ENCODE measurements around the gene GRID1. TPM values are rescaled to one million over a fixed set of nuclear protein-coding genes. Genes with fewer than 3 reads are reported as not detected.

Gene GRID1
- total and polyA plus RNA-seq, 10 of the 15 experiments (the other 5 are each of a cell fraction or from before 2014, with no cell fraction given) = 0.04 to 0.62 (median 0.08) TPM; not detected in 5

DNA sequence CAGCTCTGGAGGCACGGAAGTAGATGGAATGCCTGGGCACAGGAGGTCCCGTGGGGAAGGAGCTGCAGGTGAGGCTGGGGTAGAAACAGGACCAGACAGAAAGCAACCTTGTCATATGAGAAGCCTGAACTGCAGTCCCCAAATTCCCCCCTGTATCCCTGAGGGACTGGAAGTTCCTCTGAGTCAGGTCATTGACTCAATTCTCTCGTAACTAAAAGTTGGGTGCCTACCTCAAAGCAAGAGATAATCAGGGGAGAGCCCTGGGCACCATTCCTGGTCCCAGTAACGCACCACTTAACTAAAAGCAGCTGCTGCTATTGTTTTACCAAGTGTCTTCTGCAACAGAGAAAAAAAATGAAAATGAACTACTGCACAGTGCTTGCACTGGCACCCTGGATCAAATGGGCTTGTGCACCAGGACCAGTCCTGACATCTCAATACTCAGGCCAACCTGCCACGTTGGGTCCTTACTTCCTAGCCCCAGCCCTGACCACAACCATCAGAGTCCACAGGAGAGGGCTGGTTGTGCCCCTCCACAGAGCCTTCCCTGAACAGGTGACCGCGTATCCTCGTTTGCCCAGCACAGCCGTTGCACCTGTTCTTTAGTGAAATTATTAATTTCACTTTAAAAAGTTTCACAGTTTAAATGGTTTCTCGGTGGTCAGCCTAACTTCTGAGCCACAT is 79.3 kb downstream of the GRID1 start (continued):
- no peak for TF ChIP-seq SIX5 (IDR thresholded peaks at IDR 0.05; ENCODE audit: low read depth, low read length, severe bottlenecking)

GRCh38 chr10:86286236-86287109 is 80.1 kb downstream of the GRID1 start:
- intact Hi-C loops (cut with micrococcal nuclease; ENCODE audit: unreplicated experiment) (no loop called here), in situ Hi-C loops (cut with MboI) (no loop called here)
- no peak for TF ChIP-seq EZH2 (IDR thresholded peaks at IDR 0.05; ENCODE audit: borderline replicate concordance, control insufficient read depth, low read depth, low read length)
- TF ChIP-seq SIX5 (IDR thresholded peaks at IDR 0.05; ENCODE audit: low read depth, low read length, severe bottlenecking) = no peak
- no peak for TF ChIP-seq TBL1XR1 (IDR thresholded peaks at IDR 0.05; ENCODE audit: low read depth, low read length)
- TF ChIP-seq, protein P1, sequence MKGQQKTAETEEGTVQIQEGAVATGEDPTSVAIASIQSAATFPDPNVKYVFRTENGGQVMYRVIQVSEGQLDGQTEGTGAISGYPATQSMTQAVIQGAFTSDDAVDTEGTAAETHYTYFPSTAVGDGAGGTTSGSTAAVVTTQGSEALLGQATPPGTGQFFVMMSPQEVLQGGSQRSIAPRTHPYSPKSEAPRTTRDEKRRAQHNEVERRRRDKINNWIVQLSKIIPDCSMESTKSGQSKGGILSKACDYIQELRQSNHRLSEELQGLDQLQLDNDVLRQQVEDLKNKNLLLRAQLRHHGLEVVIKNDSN (IDR thresholded peaks at IDR 0.05; ENCODE audit: borderline replicate concordance, extremely low read length, insufficient read depth, low read depth, low read length) = peak; percentile 12
- TF ChIP-seq TCF7 (IDR thresholded peaks at IDR 0.05; ENCODE audit: borderline replicate concordance) = no peak
- Histone ChIP-seq H3K4me3 (no peak overlapping the region), H3K4me1 (ENCODE audit: control insufficient read depth, insufficient read depth, low read length) (no peaks in the 10 kb centered on the region), H3K27me3 (replicated peaks in 1 of 2; ENCODE audit: control insufficient read depth in 2 of 2, insufficient read depth in 2 of 2, low read length in 1 of 2) (no peaks in the 10 kb centered on the region; a peak in 1 of 4 replicates), H3K9me3 (replicated peaks; ENCODE audit: control insufficient read depth, insufficient read depth, low read length) (no peaks in the 10 kb centered on the region), H2AFZ (ENCODE audit: control insufficient read depth, low read depth, low read length) (no peak overlapping the region), H3K4me2 (ENCODE audit: control insufficient read depth, insufficient read depth) (no peak overlapping the region), H3K79me2 (ENCODE audit: control insufficient read depth, insufficient read depth, low read length) (no peaks in the 10 kb centered on the region), H3K36me3 (ENCODE audit: control insufficient read depth in 2 of 2, insufficient read depth in 2 of 2, low read length in 1 of 2) (no peaks in the 10 kb centered on the region), H3K9ac (ENCODE audit: control insufficient read depth, insufficient read depth, low read length) (no peak overlapping the region), H4K20me1 (ENCODE audit: control insufficient read depth, insufficient read depth) (no peaks in the 10 kb centered on the region; the same call in 1 of the 2 replicates), H3K27ac (ENCODE audit: control insufficient read depth, insufficient read depth) (no peak overlapping the region)
- SMC1A ChIA-PET (ENCODE audit: uncharacterized antibody, unreplicated experiment) = no interaction called here
- FAIRE-seq (no peak), ATAC-seq (no peak), DNase-seq (ENCODE audit: low read depth, low spot score) (no peak)
- RAD21 ChIA-PET (ENCODE audit: unreplicated experiment) = no interaction called here
- CTCF ChIA-PET = no interaction called here
- POLR2A ChIA-PET = no interaction called here
- BruUV-seq (replicated peaks) = no TSS peak
- 23% methylated on average over 18 of the region's 18 CpGs for WGBS (ENCODE audit: insufficient coverage, insufficient replicate concordance, low lambda C conversion rate, missing lambda C conversion rate)
